ENCODE results near the gene TBX10. TPM values are rescaled to one million over a fixed set of nuclear protein-coding genes. Genes with fewer than 3 reads are reported as not detected.

TBX10 gene
- polyA plus RNA-seq, 1 of the 3 experiments (the other 2 are of a cell fraction) = not detected

DNA sequence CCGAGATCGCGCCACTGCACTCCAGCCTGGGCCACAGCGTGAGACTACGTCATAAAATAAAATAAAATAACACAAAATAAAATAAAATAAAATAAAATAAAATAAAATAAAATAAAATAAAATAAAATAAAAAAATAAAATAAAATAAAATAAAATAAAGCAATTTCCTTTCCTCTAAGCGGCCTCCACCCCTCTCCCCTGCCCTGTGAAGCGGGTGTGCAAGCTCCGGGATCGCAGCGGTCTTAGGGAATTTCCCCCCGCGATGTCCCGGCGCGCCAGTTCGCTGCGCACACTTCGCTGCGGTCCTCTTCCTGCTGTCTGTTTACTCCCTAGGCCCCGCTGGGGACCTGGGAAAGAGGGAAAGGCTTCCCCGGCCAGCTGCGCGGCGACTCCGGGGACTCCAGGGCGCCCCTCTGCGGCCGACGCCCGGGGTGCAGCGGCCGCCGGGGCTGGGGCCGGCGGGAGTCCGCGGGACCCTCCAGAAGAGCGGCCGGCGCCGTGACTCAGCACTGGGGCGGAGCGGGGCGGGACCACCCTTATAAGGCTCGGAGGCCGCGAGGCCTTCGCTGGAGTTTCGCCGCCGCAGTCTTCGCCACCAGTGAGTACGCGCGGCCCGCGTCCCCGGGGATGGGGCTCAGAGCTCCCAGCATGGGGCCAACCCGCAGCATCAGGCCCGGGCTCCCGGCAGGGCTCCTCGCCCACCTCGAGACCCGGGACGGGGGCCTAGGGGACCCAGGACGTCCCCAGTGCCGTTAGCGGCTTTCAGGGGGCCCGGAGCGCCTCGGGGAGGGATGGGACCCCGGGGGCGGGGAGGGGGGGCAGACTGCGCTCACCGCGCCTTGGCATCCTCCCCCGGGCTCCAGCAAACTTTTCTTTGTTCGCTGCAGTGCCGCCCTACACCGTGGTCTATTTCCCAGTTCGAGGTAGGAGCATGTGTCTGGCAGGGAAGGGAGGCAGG lies 56.0 kb downstream of the TBX10 start, which contains the start of gene GSTP1 (continued):
- TF ChIP-seq GABPA (IDR thresholded peaks at IDR 0.05; ENCODE audit: low read depth) = peak; percentile 23; the same call in 1 of the 2 replicates
- TF ChIP-seq GATA2 (CRISPR knock-in tag; IDR thresholded peaks at IDR 0.05) = no peak
- TF ChIP-seq ELF1 (IDR thresholded peaks at IDR 0.05) = 0 out of 2 replicates have a peak, but pooled peaks have one; percentile 19
- TF ChIP-seq FOSL2 (IDR thresholded peaks at IDR 0.05; ENCODE audit: borderline replicate concordance, low read depth) = peak; percentile 60; the same call in 1 of the 2 replicates
- TF ChIP-seq, protein P1, sequence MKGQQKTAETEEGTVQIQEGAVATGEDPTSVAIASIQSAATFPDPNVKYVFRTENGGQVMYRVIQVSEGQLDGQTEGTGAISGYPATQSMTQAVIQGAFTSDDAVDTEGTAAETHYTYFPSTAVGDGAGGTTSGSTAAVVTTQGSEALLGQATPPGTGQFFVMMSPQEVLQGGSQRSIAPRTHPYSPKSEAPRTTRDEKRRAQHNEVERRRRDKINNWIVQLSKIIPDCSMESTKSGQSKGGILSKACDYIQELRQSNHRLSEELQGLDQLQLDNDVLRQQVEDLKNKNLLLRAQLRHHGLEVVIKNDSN (IDR thresholded peaks at IDR 0.05; ENCODE audit: borderline replicate concordance, low read depth) = no peak
- 0 out of 2 replicates have a peak, but pooled peaks have one; percentile 63 for TF ChIP-seq SIN3A (IDR thresholded peaks at IDR 0.05; ENCODE audit: borderline replicate concordance, low read depth, low read length)
- peak; percentile 49 for TF ChIP-seq SMC3 (IDR thresholded peaks at IDR 0.05; ENCODE audit: low read depth, low read length)
- TF ChIP-seq, protein P2, sequence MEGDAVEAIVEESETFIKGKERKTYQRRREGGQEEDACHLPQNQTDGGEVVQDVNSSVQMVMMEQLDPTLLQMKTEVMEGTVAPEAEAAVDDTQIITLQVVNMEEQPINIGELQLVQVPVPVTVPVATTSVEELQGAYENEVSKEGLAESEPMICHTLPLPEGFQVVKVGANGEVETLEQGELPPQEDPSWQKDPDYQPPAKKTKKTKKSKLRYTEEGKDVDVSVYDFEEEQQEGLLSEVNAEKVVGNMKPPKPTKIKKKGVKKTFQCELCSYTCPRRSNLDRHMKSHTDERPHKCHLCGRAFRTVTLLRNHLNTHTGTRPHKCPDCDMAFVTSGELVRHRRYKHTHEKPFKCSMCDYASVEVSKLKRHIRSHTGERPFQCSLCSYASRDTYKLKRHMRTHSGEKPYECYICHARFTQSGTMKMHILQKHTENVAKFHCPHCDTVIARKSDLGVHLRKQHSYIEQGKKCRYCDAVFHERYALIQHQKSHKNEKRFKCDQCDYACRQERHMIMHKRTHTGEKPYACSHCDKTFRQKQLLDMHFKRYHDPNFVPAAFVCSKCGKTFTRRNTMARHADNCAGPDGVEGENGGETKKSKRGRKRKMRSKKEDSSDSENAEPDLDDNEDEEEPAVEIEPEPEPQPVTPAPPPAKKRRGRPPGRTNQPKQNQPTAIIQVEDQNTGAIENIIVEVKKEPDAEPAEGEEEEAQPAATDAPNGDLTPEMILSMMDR (IDR thresholded peaks at IDR 0.05) = peak; percentile 74
- peak; percentile 77; the same call in 1 of the 2 replicates for TF ChIP-seq TAF1 (IDR thresholded peaks at IDR 0.05; ENCODE audit: borderline replicate concordance, low read depth, low read length)
- TF ChIP-seq, protein P3, sequence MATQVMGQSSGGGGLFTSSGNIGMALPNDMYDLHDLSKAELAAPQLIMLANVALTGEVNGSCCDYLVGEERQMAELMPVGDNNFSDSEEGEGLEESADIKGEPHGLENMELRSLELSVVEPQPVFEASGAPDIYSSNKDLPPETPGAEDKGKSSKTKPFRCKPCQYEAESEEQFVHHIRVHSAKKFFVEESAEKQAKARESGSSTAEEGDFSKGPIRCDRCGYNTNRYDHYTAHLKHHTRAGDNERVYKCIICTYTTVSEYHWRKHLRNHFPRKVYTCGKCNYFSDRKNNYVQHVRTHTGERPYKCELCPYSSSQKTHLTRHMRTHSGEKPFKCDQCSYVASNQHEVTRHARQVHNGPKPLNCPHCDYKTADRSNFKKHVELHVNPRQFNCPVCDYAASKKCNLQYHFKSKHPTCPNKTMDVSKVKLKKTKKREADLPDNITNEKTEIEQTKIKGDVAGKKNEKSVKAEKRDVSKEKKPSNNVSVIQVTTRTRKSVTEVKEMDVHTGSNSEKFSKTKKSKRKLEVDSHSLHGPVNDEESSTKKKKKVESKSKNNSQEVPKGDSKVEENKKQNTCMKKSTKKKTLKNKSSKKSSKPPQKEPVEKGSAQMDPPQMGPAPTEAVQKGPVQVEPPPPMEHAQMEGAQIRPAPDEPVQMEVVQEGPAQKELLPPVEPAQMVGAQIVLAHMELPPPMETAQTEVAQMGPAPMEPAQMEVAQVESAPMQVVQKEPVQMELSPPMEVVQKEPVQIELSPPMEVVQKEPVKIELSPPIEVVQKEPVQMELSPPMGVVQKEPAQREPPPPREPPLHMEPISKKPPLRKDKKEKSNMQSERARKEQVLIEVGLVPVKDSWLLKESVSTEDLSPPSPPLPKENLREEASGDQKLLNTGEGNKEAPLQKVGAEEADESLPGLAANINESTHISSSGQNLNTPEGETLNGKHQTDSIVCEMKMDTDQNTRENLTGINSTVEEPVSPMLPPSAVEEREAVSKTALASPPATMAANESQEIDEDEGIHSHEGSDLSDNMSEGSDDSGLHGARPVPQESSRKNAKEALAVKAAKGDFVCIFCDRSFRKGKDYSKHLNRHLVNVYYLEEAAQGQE (IDR thresholded peaks at IDR 0.05; ENCODE audit: low read depth, low read length) = no peak; the same call in 1 of the 2 replicates
- TF ChIP-seq FOXM1 (IDR thresholded peaks at IDR 0.05; ENCODE audit: low read depth) = no peak
- TF ChIP-seq MEF2A (IDR thresholded peaks at IDR 0.05; ENCODE audit: borderline replicate concordance, low read depth) = no peak
- TF ChIP-seq NFIC (IDR thresholded peaks at IDR 0.05; ENCODE audit: borderline replicate concordance) = no peak
- peak; percentile 40; the same call in 1 of the 2 replicates for TF ChIP-seq JUND (IDR thresholded peaks at IDR 0.05)
- peak; percentile 64 for TF ChIP-seq RCOR1 (IDR thresholded peaks at IDR 0.05; ENCODE audit: low read length)
- peak; percentile 99 for TF ChIP-seq POLR2AphosphoS5 (IDR thresholded peaks at IDR 0.05; ENCODE audit: low read depth, low read length)
